SJCRH30 (cell line): ENCODE measurements around the gene TAS2R60. TPM values are rescaled to one million over a fixed set of nuclear protein-coding genes. Genes with fewer than 3 reads are reported as not detected.
A peak's percentile ranks its signal among the peaks of the same experiment; 100 is the strongest.
"Not testable (repeated sequence)": the region's sequence is repeated elsewhere in the genome, so short reads cannot be mapped to it uniquely, and the experiment has no call there.

Source experiments
- DNase-seq, 2 experiments: peaks; one replicate each; pipeline ENCODE4 v3.0.0-alpha.2; 2015 to 2020
- H3K27ac ChIP-seq: fragments of 250-450 bp; sonication (Bioruptor Pico); 2 replicates; pipeline ENCODE4 v1.5.1; 2020; ENCODE audit warnings: mild to moderate bottlenecking, moderate library complexity
- H3K27me3 ChIP-seq: fragments of 250-450 bp; sonication (Bioruptor Pico); 2 replicates; pipeline ENCODE4 v1.5.1; 2020; ENCODE audit warnings: mild to moderate bottlenecking, moderate library complexity
- H3K36me3 ChIP-seq: fragments of 250-450 bp; sonication (Bioruptor Pico); 2 replicates; pipeline ENCODE4 v1.5.1; 2020; ENCODE audit warnings: mild to moderate bottlenecking, moderate library complexity
- H3K4me1 ChIP-seq: fragments of 250-450 bp; sonication (Bioruptor Pico); 2 replicates; pipeline ENCODE4 v1.5.1; 2020; ENCODE audit warnings: mild to moderate bottlenecking, moderate library complexity
- H3K4me3 ChIP-seq: fragments of 250-450 bp; sonication (Bioruptor Pico); 2 replicates; pipeline ENCODE4 v1.5.1; 2020; ENCODE audit warnings: mild to moderate bottlenecking, moderate library complexity
- H3K9me3 ChIP-seq: fragments of 250-450 bp; sonication (Bioruptor Pico); replicated peaks from 2 replicates; pipeline ENCODE4 v1.5.1; 2020; ENCODE audit warnings: mild to moderate bottlenecking, moderate library complexity
- total RNA-seq: library from RNA; depleted of rRNA; stranded (reverse); fragments of >200 nt; shearing (Covaris generic); gene quantifications from 2 replicates; pipeline ENCODE4 v1.2.3, GENCODE V29; 2014

Gene TAS2R60
- total RNA-seq, 1 experiment from 2014 or later, result not detected

DNA sequence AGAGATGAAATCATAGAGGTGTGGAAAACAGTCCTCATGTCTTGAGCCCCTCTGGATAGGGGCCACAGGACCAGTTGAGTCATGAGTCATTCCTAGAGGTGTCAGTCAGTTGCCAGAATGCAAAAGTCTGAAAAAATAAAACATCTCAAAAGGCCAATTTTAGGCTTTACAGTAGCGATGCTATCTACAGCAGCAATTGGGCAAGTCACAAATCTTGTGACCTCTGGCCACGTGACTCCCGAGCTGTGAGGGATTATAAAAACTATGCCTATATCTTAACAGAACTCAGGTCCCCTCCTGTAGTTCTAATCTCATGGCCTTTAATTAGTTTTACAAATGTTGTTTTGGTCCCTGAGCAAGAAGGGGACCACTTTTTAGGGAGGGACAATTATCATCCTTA is 18.8 kb downstream of the TAS2R60 start:
- H3K4me3 ChIP-seq, result no peak overlapping the region
- no peak for DNase-seq

DNA sequence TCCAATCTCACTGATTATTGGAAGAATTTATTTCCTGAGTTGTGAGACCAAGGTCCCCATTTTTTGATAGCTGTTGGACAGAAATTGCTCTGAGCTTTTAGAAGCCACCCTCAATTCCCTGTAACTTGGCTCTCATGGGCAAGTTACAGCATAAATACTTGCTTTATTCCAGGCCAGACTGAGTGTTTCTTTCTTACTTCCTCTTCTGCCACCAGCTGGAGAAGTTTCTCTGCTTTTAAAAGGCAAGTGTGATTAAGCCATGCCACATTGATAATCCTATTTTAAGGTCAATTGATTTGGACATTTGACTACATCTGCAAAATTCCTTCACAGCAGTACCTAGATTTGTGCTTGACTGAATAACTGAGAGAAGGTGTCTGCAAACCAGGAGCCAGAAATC is 20.3 kb downstream of the TAS2R60 start:
- H3K27me3 ChIP-seq, result no peaks in the 10 kb centered on the region
- H3K27ac ChIP-seq, result no peak overlapping the region
- H3K4me1 ChIP-seq, result no peaks in the 10 kb centered on the region
- H3K9me3 ChIP-seq, result no peaks in the 10 kb centered on the region
- H3K4me3 ChIP-seq, result no peak overlapping the region
- no peaks in the 10 kb centered on the region; the same call in 1 of the 2 replicates for H3K36me3 ChIP-seq
- no peak for DNase-seq

More for the DNA sequence above, 18.8 kb downstream of the TAS2R60 start:
- H3K27ac ChIP-seq, result no peak overlapping the region
- H3K4me1 ChIP-seq, result no peaks in the 10 kb centered on the region
- H3K36me3 ChIP-seq, result no peaks in the 10 kb centered on the region; the same call in 1 of the 2 replicates
- no peaks in the 10 kb centered on the region for H3K27me3 ChIP-seq
- H3K9me3 ChIP-seq, result no peaks in the 10 kb centered on the region

DNA sequence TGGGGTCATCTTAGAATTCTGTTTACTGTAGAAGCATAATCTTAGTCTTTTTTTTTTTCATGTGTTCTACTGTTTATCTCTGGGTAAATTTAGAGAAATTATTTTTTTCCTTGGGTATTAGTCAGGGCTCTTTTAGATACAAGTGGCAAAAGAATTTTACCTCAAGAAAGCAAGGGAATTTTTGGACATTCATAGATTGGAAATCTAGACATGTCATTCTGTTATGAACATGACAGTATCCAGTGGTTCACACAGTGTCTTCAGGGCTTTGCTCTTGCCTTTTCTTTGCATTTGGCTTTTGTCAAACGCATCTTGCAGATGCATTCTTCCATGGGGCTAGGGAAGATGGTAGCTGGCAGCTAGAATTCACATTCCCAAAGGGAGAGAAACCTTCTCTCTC is 20.7 kb downstream of the TAS2R60 start:
- DNase-seq, result no peak
- H3K9me3 ChIP-seq, result no peaks in the 10 kb centered on the region

DNA sequence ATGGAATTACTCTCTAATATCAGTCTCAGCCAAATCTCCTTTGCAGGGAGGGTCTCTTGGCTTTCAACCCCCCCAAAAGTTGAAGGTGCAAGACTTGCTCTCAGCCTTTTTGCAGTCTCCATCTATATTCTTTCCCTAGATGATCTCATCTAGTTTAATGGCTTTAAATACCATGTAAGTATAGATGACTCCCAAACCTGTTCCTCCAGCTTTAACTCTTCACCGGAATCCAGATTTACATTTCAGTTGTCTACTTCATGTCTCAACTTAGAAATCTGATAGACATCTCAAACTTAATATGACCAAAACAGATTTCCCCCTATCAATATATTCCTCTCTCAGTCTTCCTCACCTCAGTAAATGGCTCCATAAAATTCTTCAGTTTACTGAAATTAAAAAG is 24.5 kb downstream of the TAS2R60 start:
- Histone ChIP-seq H3K36me3 (no peaks in the 10 kb centered on the region), H3K9me3 (no peaks in the 10 kb centered on the region), H3K27me3 (no peaks in the 10 kb centered on the region), H3K4me3 (no peak overlapping the region), H3K4me1 (no peaks in the 10 kb centered on the region), H3K27ac (no peak overlapping the region)
- no peak for DNase-seq

More for the DNA sequence above, 20.7 kb downstream of the TAS2R60 start:
- H3K27ac ChIP-seq, result no peak overlapping the region
- no peak overlapping the region for H3K4me3 ChIP-seq
- H3K4me1 ChIP-seq, result no peaks in the 10 kb centered on the region
- H3K27me3 ChIP-seq, result no peaks in the 10 kb centered on the region
- H3K36me3 ChIP-seq, result no peaks in the 10 kb centered on the region; the same call in 1 of the 2 replicates

DNA sequence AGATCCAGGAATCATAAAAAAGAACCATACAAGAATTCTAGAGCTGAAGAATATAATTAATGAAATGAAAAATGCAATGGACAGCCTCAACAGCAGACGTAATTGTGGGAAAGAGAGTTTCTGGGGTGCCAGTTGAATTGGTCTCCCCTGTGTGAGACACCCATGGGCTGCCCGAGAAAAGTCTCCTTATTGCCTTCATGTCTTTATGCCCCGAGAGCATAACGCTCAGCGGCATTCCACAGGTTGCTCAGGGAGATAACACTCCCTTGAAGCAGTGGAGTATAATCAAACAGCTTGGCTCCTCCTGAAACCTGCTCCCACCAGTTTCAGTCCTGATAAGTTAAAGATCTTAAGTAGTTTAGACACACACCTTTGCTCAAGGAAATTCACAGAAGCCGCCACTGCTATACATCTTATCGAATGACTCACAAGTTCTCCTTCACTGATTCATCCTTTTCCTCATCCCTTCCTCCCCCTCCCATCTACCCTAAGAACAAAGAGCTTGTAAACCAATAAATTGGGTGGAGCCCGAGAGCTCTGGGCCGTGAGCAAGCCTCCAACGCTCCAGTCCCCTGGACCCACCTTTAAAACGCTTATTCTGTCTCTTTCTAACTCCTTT is 28.9 kb downstream of the TAS2R60 start:
- not testable (repeated sequence) for DNase-seq, H3K4me1 ChIP-seq, H3K9me3 ChIP-seq, H3K27me3 ChIP-seq, H3K36me3 ChIP-seq, H3K4me3 ChIP-seq, H3K27ac ChIP-seq

DNA sequence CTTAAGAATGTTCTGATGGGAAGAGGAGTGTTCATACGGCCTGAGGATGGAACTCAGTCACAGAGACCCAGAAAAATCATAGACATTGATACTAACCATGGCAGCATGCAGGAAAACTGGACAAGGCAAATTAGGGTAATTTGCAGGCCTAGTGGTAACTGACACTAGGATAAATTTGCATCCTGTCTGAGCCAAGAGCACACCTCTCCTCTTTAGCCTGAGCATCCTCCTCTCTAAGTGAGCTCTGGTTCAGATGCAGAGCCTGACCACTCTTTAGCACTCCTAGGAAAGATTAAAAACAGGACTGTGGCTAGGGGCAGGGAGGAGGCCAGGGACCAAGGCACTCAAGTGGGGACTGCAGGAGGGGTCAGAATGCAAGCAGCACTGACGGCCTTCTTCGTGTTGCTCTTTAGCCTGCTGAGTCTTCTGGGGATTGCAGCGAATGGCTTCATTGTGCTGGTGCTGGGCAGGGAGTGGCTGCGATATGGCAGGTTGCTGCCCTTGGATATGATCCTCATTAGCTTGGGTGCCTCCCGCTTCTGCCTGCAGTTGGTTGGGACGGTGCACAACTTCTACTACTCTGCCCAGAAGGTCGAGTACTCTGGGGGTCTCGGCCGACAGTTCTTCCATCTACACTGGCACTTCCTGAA is 34.4 kb downstream of the TAS2R60 start, which contains the start of gene TAS2R41:
TAS2R41 (plus strand) TSS at position 373 of the 650 bp plus-strand sequence; CDS start at position 373, 0 bp downstream.
- H3K27me3 ChIP-seq, result no peaks in the 10 kb centered on the region
- no peaks in the 10 kb centered on the region for H3K4me1 ChIP-seq
- no peak within 1 kb of the TSS for H3K4me3 ChIP-seq
- DNase-seq, result no peak
- H3K27ac ChIP-seq, result no peak within 1 kb of the TSS
- no peaks in the 10 kb centered on the region for H3K9me3 ChIP-seq
- H3K36me3 ChIP-seq, result no peaks in the 10 kb centered on the region

DNA sequence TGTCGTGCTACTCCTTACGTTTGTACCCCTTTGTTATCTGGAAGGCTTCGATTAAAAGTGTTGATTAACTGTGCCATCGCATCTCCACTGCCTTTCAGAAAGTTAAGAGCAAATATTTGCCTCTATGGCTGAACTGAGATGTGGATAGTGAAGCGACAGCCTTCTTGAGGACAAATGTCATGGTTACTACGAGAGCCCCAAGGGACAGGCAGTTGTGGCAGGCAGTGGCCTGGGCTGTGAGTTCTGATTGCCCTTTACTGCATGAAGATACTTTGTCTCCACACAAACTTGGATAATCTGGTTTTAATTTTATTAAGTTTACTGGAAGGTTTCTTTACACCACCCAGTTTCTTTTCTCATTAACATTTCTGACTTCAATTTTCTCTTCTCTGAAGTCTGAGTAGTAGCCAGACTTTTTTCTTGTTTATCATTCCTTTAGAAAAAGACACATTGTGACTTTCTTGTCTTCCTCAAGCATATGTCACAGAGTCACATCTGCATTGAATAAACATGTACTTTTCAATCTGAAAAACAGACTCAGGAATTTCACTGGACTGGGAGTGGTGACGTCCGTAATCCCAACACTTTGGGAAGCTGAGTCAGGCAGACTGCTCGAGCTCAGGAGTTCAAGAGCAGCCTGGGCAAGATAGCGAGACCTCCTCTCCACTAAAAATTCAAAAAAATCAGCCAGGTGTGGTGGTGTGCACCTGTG is 36.0 kb downstream of the TAS2R60 start:
- Histone ChIP-seq H3K27ac (no peak overlapping the region), H3K36me3 (no peaks in the 10 kb centered on the region), H3K4me1 (no peaks in the 10 kb centered on the region), H3K27me3 (no peaks in the 10 kb centered on the region), H3K9me3 (no peaks in the 10 kb centered on the region), H3K4me3 (no peak overlapping the region)
- DNase-seq, result no peak

DNA sequence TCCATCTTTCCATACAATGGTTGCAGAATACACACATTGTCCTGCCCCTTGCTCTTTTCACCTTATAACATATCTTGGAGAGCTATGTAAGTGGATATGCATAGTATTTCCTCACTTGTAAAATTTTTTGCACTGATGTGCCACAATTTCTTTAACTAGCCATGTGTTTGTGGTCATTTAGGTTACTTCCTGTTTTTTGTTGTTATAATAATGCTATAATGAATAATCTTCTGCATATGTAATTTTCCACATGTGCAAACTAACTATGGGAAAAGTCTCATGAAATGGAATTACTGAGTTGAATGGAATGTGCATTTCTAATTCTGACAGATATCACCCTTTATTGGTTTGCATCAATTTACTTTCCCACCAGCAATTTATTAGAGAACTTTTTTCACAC is 37.2 kb downstream of the TAS2R60 start:
- H3K9me3 ChIP-seq, result no peaks in the 10 kb centered on the region
- no peak overlapping the region for H3K4me3 ChIP-seq
- no peaks in the 10 kb centered on the region for H3K4me1 ChIP-seq
- no peak for DNase-seq
- H3K27ac ChIP-seq, result no peak overlapping the region
- H3K36me3 ChIP-seq, result no peaks in the 10 kb centered on the region
- no peaks in the 10 kb centered on the region; the same call in 1 of the 2 replicates for H3K27me3 ChIP-seq

DNA sequence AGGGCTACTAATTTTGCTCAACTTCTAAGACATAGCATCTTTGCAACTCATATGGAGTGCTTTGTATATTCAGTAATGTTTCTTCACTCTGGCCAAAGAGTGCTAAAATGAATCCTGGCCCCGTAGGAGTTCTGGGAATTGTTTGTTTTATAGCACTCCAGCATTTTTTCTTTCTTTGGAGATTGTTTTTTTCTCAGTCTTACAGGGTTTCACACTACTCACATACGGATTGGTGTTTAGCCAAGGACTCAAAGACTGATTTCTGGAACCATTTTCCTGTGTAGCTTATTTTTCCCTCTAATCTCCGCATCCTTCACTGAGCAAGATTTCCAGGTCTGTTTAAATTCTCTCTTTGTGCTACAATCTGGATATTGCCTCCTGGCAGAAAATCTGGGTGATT is 40.9 kb downstream of the TAS2R60 start:
- Histone ChIP-seq H3K36me3 (no peaks in the 10 kb centered on the region), H3K9me3 (no peaks in the 10 kb centered on the region), H3K4me1 (no peaks in the 10 kb centered on the region), H3K4me3 (no peak overlapping the region), H3K27me3 (peaks cover 3% of the 10 kb centered on the region; the same call in 1 of the 2 replicates), H3K27ac (no peak overlapping the region)
- no peak for DNase-seq

DNA sequence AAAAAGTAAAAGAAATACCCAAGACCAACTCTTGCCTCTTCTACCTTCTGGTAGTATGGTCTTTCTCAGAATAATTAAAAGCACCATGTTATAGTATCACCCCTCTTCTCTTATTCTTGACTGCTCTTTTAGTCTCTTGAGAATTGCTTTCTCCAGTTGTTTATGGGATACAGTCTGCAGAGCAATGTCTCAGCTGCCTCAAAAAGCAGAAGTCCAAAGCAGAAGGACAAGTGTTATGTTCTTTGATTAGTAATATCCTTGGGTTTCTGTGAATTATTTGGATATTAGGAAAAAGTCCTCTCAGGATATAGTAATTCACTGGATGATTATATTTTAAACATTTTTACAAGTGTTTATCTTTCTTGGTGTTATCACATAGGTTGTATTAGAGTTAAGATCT is 41.8 kb downstream of the TAS2R60 start:
- Histone ChIP-seq H3K9me3 (no peaks in the 10 kb centered on the region), H3K4me3 (no peak overlapping the region), H3K27me3 (peaks cover 3% of the 10 kb centered on the region; the same call in 1 of the 2 replicates), H3K4me1 (no peaks in the 10 kb centered on the region), H3K27ac (no peak overlapping the region), H3K36me3 (no peaks in the 10 kb centered on the region)
- DNase-seq, result no peak

DNA sequence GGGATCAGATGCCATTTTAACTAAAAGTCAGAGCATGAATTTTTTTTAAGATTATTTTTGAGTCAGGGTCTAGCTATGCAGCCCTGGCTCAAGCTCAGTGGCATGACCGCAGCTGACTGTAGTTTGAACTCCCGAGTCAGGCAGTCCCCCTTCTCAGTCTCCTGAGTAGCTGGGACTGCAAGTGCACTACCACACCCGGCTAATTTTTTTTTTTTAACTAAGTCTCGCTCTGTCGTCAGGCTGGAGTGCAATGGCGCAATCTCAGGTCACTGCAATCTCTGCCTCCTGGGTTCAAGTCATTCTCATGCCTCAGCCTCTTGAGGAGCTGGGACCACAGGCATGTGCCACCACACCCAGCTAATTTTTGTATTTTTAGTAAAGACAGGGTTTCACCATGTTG is 42.2 kb downstream of the TAS2R60 start:
- H3K27ac ChIP-seq, result no peak overlapping the region
- no peak for DNase-seq
- H3K36me3 ChIP-seq, result no peaks in the 10 kb centered on the region
- no peak overlapping the region for H3K4me3 ChIP-seq
- H3K4me1 ChIP-seq, result no peaks in the 10 kb centered on the region
- no peaks in the 10 kb centered on the region for H3K9me3 ChIP-seq
- peaks cover 3% of the 10 kb centered on the region; the same call in 1 of the 2 replicates for H3K27me3 ChIP-seq

DNA sequence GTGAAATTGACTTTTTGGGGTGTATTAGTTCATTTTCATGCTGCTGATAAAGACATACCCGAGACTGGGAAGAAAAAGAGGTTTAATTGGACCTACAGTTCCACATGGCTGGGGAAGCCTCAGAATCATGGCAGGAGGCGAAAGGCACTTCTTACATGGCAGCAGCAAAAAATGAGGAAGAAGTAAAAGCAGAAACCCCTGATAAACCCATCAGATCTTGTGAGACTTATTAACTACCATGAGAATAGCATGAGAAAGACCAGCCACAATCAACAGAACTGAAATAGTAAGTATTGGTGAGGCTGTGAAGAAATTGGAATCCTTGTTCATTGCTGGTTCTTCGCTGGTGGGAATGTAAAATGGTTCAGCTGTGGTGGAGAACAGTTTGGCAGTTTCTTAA is 43.0 kb downstream of the TAS2R60 start:
- not testable (repeated sequence) for H3K9me3 ChIP-seq, H3K36me3 ChIP-seq, H3K27me3 ChIP-seq, DNase-seq, H3K4me1 ChIP-seq, H3K4me3 ChIP-seq, H3K27ac ChIP-seq

DNA sequence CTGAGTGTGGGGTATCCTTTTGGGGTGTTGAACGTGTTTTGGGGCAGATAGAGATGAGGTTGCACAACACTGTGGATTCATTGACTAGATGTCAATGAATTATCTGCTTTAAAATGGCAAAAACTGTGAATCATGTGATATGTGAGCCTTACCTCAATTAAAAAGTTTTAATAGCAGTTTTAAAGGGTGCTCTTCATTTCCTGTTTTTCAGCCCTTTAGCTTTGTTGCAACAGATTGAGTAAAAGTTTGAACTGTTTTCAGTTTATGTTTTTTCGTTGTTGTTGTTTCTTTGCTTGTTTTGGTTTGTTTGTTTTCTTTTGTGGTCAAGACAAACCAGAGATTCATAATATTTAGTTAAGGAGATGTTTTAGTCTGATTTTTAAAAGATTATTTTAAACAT is 43.8 kb downstream of the TAS2R60 start:
- H3K9me3 ChIP-seq, result no peaks in the 10 kb centered on the region
- no peak for DNase-seq
- no peak overlapping the region for H3K27ac ChIP-seq
- H3K27me3 ChIP-seq, result peaks cover 3% of the 10 kb centered on the region; the same call in 1 of the 2 replicates
- no peaks in the 10 kb centered on the region for H3K4me1 ChIP-seq
- H3K36me3 ChIP-seq, result no peaks in the 10 kb centered on the region
- no peak overlapping the region for H3K4me3 ChIP-seq

DNA sequence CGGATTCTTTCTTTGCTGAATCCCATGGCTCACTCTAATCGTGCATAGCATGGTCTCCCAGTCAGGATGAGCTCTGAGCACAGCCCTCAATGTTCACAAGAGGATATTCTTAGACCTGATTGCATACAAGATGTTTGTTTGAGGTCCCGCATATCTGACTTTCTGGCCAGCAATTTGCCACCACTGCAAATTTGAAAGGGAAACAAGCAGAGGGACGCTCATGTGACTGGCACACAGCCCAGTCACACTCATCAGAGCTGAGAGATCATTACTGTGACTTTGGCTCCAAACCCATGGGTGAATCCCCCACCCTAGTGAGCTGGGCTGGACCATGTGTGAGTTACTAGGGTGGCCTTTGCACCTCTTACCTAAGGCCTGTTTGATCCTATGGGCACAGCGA is 44.3 kb downstream of the TAS2R60 start:
- Histone ChIP-seq H3K4me1 (no peaks in the 10 kb centered on the region), H3K27me3 (peaks cover 3% of the 10 kb centered on the region; the same call in 1 of the 2 replicates), H3K9me3 (no peaks in the 10 kb centered on the region), H3K4me3 (no peak overlapping the region), H3K36me3 (no peaks in the 10 kb centered on the region), H3K27ac (no peak overlapping the region)
- no peak for DNase-seq

DNA sequence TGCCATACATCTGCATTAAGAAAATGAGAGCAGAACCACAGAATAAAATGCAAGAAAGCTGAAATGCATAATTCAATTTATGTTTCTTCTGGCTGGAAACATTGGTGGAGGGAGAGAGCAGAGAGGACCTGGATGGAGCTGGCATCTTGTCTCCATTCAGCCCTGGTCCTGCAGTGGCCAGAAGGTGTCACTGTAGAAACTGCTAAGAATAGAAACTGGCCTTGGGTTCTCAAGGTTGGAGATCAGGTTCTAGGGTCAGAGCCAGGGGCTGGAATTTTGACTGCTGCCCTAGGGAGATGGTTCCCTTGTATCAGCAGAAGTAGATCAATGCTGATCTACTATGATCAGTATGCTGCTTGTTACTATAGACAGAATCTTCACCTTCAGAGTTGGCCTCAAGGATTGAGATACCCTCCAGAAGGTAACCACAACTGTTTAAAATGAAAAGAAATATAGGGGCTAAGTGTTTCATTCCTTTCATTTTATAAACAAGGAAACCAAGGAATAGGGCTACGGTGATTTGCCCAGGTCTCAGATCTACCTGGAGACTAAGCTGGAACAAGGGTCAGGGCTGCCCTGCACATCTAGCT is 47.6 kb downstream of the TAS2R60 start:
- Histone ChIP-seq H3K36me3 (no peaks in the 10 kb centered on the region), H3K27ac (no peak overlapping the region), H3K4me3 (no peak overlapping the region), H3K4me1 (no peaks in the 10 kb centered on the region; the same call in 1 of the 2 replicates), H3K27me3 (peaks cover 3% of the 10 kb centered on the region; the same call in 1 of the 2 replicates), H3K9me3 (no peaks in the 10 kb centered on the region)
- DNase-seq, result peak; percentile 46 to 70
